H1 (cell line): ENCODE measurements around the gene CAMKMT. TPM values are rescaled to one million over a fixed set of nuclear protein-coding genes. Genes with fewer than 3 reads are reported as not detected.

Experiments used
- ASH2L ChIP-seq: fragments of 200-600, 300-600 bp; sonication (generic); IDR thresholded peaks from one replicate; pipeline ENCODE4 v1.7.1; 2017; ENCODE audit warnings: low read length
- CHD7 ChIP-seq: fragments of 300-600 bp; sonication (generic); IDR thresholded peaks from 2 replicates; pipeline ENCODE4 v1.7.1; 2012; ENCODE audit warnings: low read length, moderate library complexity, mild to moderate bottlenecking, inconsistent platforms; ENCODE audit not compliant: insufficient replicate concordance
- CTBP2 ChIP-seq: IDR thresholded peaks from 2 replicates; pipeline ENCODE4 v1.7.0; 2011; ENCODE audit warnings: borderline replicate concordance, mild to moderate bottlenecking, moderate library complexity, mixed read lengths, low read length; ENCODE audit not compliant: insufficient read depth, insufficient read length
- EZH2 ChIP-seq: fragments of 200-600 bp; sonication (generic); IDR thresholded peaks from 2 replicates; pipeline ENCODE4 v1.7.1; 2012; ENCODE audit warnings: low read depth, mild to moderate bottlenecking, moderate library complexity, low read length, inconsistent platforms; ENCODE audit not compliant: severe bottlenecking
- MAX ChIP-seq: IDR thresholded peaks from 2 replicates; pipeline ENCODE4 v1.6.1; 2012; ENCODE audit warnings: inconsistent platforms
- NANOG ChIP-seq: IDR thresholded peaks from 2 replicates; pipeline ENCODE4 v1.6.1; 2011; ENCODE audit warnings: low read length, low read depth, mild to moderate bottlenecking, inconsistent platforms; ENCODE audit not compliant: insufficient read depth, poor library complexity, severe bottlenecking
- POLR2A ChIP-seq, 2 experiments: IDR thresholded peaks; 1 replicate in 1 of 2; 2 replicates in 1 of 2; pipeline ENCODE4 v1.6.1; 2011; ENCODE audit warnings: low read depth in 2 of 2, low read length in 2 of 2, mild to moderate bottlenecking in 2 of 2; ENCODE audit errors: control extremely low read depth in 1 of 2
- RAD21 ChIP-seq, 2 experiments: IDR thresholded peaks in 1 of 2; conservative IDR thresholded peaks in 1 of 2; 2 replicates each; pipeline ENCODE4 v1.6.1; 2011; ENCODE audit warnings: low read depth in 2 of 2, low read length in 2 of 2, improper control_type of control experiment in 1 of 2, inconsistent platforms in 1 of 2, mild to moderate bottlenecking in 1 of 2, moderate library complexity in 1 of 2
- TCF12 ChIP-seq: IDR thresholded peaks from 2 replicates; pipeline ENCODE4 v1.6.1; 2011; ENCODE audit warnings: low read depth, mild to moderate bottlenecking, low read length
- polyA plus RNA-seq, 7 experiments: library from polyadenylated mRNA; depleted of rRNA in 3 of 7; stranded (reverse) in 5 of 7; unstranded in 2 of 7; fragments of >200 nt in 5 of 7; fragments of 200-250 nt in 2 of 7; gene quantifications; 1 replicate in 5 of 7; 2 replicates in 1 of 7; 4 replicates in 1 of 7; pipeline versions ENCODE4 v1.2.1 to v1.2.3, GENCODE V29; 2011 to 2013; ENCODE audit warnings: missing spikeins in 2 of 7, mixed read lengths in 2 of 7
- total RNA-seq: library from RNA; stranded (reverse); fragmentation: NEBNext Ultra II Directional; extraction: Animal tissue kit (Norgen Biotek cat#: 25700); gene quantifications from 2 replicates; pipeline ENCODE4 v1.2.1, GENCODE V29; 2021

CAMKMT gene
- total and polyA plus RNA-seq, 2 of the 8 experiments (the other 6 are each of a cell fraction or from before 2014, with no cell fraction given) = 14.7 to 22.4 TPM

- peak; percentile 75 for TF ChIP-seq CHD7
- no peak for TF ChIP-seq CTBP2
- peak; percentile 39 for TF ChIP-seq MAX
- TF ChIP-seq ASH2L = peak; percentile 26
- peak in 1 of 2 experiments; percentile 66; a peak in 2 of 3 replicates for TF ChIP-seq POLR2A (IDR thresholded peaks at IDR 0.05; ENCODE audit: control extremely low read depth in 1 of 2, low read depth in 2 of 2, low read length in 2 of 2)
- TF ChIP-seq NANOG = peak; percentile 89
- TF ChIP-seq EZH2 = peak; percentile 44
- peak; percentile 39; the same call in 1 of the 2 replicates for TF ChIP-seq TCF12
- 0 out of 4 replicates have a peak, but pooled peaks of 1 of the 2 experiments have one; percentile 19 for TF ChIP-seq RAD21 (IDR thresholded peaks at IDR 0.05 in 1 of 2, conservative IDR thresholded peaks at IDR 0.05 in 1 of 2; ENCODE audit: low read depth in 2 of 2, low read length in 2 of 2)
These were observed 439.6 kb downstream of the CAMKMT start (continued) for GRCh38 chr2:44801289-44801840.
